WTC11 (cell line): ENCODE data around the gene PA2G4. TPM values are rescaled to one million over a fixed set of nuclear protein-coding genes. Genes with fewer than 3 reads are reported as not detected.
A peak's percentile ranks its signal among the peaks of the same experiment; 100 is the strongest.

Experiments used
- ATAC-seq: fragments of 200-7000 bp; cut with Tn5 transposase; 2 replicates; pipeline ENCODE4 v1.10.0; 2021; ENCODE audit warnings: mild to moderate bottlenecking, moderate library complexity
- CTCF ChIA-PET: fragments of 300-600 bp; sonication (Branson Sonifier 250); formaldehyde crosslinking; loops from one replicate; lab custom pipeline; 2021; ENCODE audit warnings: antibody characterized with exemption; lab: Charles Lee
- POLR2A ChIA-PET: fragments of 350-600 bp; sonication (Branson Sonifier 250); formaldehyde crosslinking; loops from one replicate; lab custom pipeline; 2021; ENCODE audit warnings: antibody characterized with exemption; lab: Charles Lee
- DNase-seq: peaks from one replicate; pipeline ENCODE4 v3.0.0; 2021; ENCODE audit warnings: low spot score
- H3K27ac Mint-ChIP-seq: 2 replicates; pipeline ENCODE4 v1.8.0; 2021; ENCODE audit warnings: mixed read lengths
- H3K27me3 Mint-ChIP-seq: 2 replicates; pipeline ENCODE4 v1.8.0; 2021; ENCODE audit warnings: low read depth, mild to moderate bottlenecking, moderate library complexity, mixed read lengths
- H3K36me3 Mint-ChIP-seq: 2 replicates; pipeline ENCODE4 v1.8.0; 2021; ENCODE audit warnings: mixed read lengths
- H3K4me1 Mint-ChIP-seq: 2 replicates; pipeline ENCODE4 v1.8.0; 2022; ENCODE audit warnings: mixed read lengths
- H3K4me3 Mint-ChIP-seq: 2 replicates; pipeline ENCODE4 v1.8.0; 2021; ENCODE audit warnings: mild to moderate bottlenecking, moderate library complexity, mixed read lengths
- H3K9me3 Mint-ChIP-seq: 2 replicates; pipeline ENCODE4 v1.8.0; 2021; ENCODE audit warnings: mixed read lengths
- ATF6 ChIP-seq: sonication (generic); formaldehyde crosslinking; IDR thresholded peaks from 2 replicates; pipeline ENCODE4 v1.8.1; 2023; ENCODE audit warnings: mild to moderate bottlenecking, missing genetic modification reagents
- CREB1 ChIP-seq: sonication (generic); formaldehyde crosslinking; IDR thresholded peaks from 2 replicates; pipeline ENCODE4 v1.8.0; 2023; ENCODE audit warnings: mild to moderate bottlenecking, missing genetic modification reagents
- CTCF ChIP-seq: fragments of 200-600 bp; IDR thresholded peaks from 2 replicates; pipeline ENCODE4 v1.8.0; 2022; ENCODE audit warnings: antibody characterized with exemption
- ELF4 ChIP-seq: sonication (generic); formaldehyde crosslinking; IDR thresholded peaks from 2 replicates; pipeline ENCODE4 v1.8.1; 2022; ENCODE audit warnings: low read depth, mild to moderate bottlenecking, moderate library complexity, missing genetic modification reagents
- ERG ChIP-seq: fragments of 250-450 bp; sonication (Bioruptor Pico); IDR thresholded peaks from 2 replicates; pipeline ENCODE4 v1.8.0; 2021; ENCODE audit warnings: mild to moderate bottlenecking
- ESRRA ChIP-seq: sonication (generic); formaldehyde crosslinking; IDR thresholded peaks from 2 replicates; pipeline ENCODE4 v1.8.1; 2022; ENCODE audit warnings: mild to moderate bottlenecking, missing genetic modification reagents, borderline replicate concordance
- ETV6 ChIP-seq: sonication (generic); formaldehyde crosslinking; IDR thresholded peaks from 2 replicates; pipeline ENCODE4 v1.8.1; 2022; ENCODE audit warnings: mild to moderate bottlenecking, missing genetic modification reagents
- GABPB1 ChIP-seq: sonication (generic); formaldehyde crosslinking; IDR thresholded peaks from 2 replicates; pipeline ENCODE4 v1.8.1; 2023; ENCODE audit warnings: mild to moderate bottlenecking, missing genetic modification reagents
- HMGA2 ChIP-seq: fragments of 250-450 bp; sonication (Bioruptor Pico); IDR thresholded peaks from 2 replicates; pipeline ENCODE4 v1.4.0; 2021; ENCODE audit warnings: mild to moderate bottlenecking, moderate library complexity
- JAZF1 ChIP-seq: fragments of 250-450 bp; sonication (Bioruptor Pico); IDR thresholded peaks from 2 replicates; pipeline ENCODE4 v1.9.0; 2021; ENCODE audit warnings: moderate library complexity, mild to moderate bottlenecking, inconsistent platforms
- JUN ChIP-seq: sonication (generic); formaldehyde crosslinking; IDR thresholded peaks from 2 replicates; pipeline ENCODE4 v1.8.0; 2023; ENCODE audit warnings: mild to moderate bottlenecking, missing genetic modification reagents
- MYBL2 ChIP-seq: sonication (generic); formaldehyde crosslinking; IDR thresholded peaks from 2 replicates; pipeline ENCODE4 v1.8.1; 2023; ENCODE audit warnings: mild to moderate bottlenecking, moderate library complexity, missing genetic modification reagents
- NR2C2 ChIP-seq: sonication (generic); formaldehyde crosslinking; IDR thresholded peaks from 2 replicates; pipeline ENCODE4 v1.8.0; 2022; ENCODE audit warnings: mild to moderate bottlenecking, missing genetic modification reagents
- NR3C1 ChIP-seq: sonication (generic); formaldehyde crosslinking; conservative IDR thresholded peaks from 2 replicates; pipeline ENCODE4 v1.8.1; 2023; ENCODE audit warnings: low read depth, mild to moderate bottlenecking, missing genetic modification reagents
- TEAD1 ChIP-seq: sonication (generic); formaldehyde crosslinking; IDR thresholded peaks from 2 replicates; pipeline ENCODE4 v1.8.0; 2022; ENCODE audit warnings: mild to moderate bottlenecking, missing genetic modification reagents
- ZNF138 ChIP-seq: sonication (generic); formaldehyde crosslinking; conservative IDR thresholded peaks from 2 replicates; pipeline ENCODE4 v1.8.1; 2022; ENCODE audit warnings: mild to moderate bottlenecking, moderate library complexity, missing genetic modification reagents
- ZNF219 ChIP-seq: sonication (generic); formaldehyde crosslinking; IDR thresholded peaks from 2 replicates; pipeline ENCODE4 v1.8.0; 2023; ENCODE audit warnings: missing genetic modification reagents, mild to moderate bottlenecking, borderline replicate concordance
- ZNF232 ChIP-seq: sonication (generic); formaldehyde crosslinking; IDR thresholded peaks from 2 replicates; pipeline ENCODE4 v1.8.0; 2022; ENCODE audit warnings: mild to moderate bottlenecking, missing genetic modification reagents
- ZNF423 ChIP-seq: fragments of 250-450 bp; sonication (Bioruptor Pico); IDR thresholded peaks from 2 replicates; pipeline ENCODE4 v2.1.2; 2022; ENCODE audit warnings: mild to moderate bottlenecking, moderate library complexity
- total RNA-seq: library from RNA; stranded (reverse); gene quantifications from 3 replicates; pipeline ENCODE4 v1.2.3, GENCODE V29; 2021
- TF ChIP-seq, protein P1 (sequence below): fragments of 250-450 bp; sonication (Bioruptor Pico); IDR thresholded peaks from 2 replicates; pipeline ENCODE4 v2.1.2; 2022; ENCODE audit warnings: mild to moderate bottlenecking, moderate library complexity
- TF ChIP-seq, protein P2 (sequence below): fragments of 250-450 bp; sonication (Bioruptor Pico); IDR thresholded peaks from 2 replicates; pipeline ENCODE4 v1.9.0; 2021; ENCODE audit warnings: mild to moderate bottlenecking
- TF ChIP-seq, protein P3 (sequence below): fragments of 250-450 bp; sonication (Bioruptor Pico); IDR thresholded peaks from 2 replicates; pipeline ENCODE4 v1.9.0; 2021; ENCODE audit warnings: mild to moderate bottlenecking
- TF ChIP-seq, protein P4 (sequence below): sonication (generic); formaldehyde crosslinking; IDR thresholded peaks from 2 replicates; pipeline ENCODE4 v1.8.0; 2022; ENCODE audit warnings: mild to moderate bottlenecking, missing genetic modification reagents

Gene PA2G4
- total RNA-seq, 1 experiment from 2014 or later: 249 TPM

GRCh38 chr12:56146492-56147460, 42.4 kb downstream of the PA2G4 start:
- DNase-seq (no peak), ATAC-seq (no peak)
- CTCF ChIA-PET: interaction anchor here (0.6 to 1.5 kb wide), 3 partner anchors 19 to 490 kb away, joined by 3 to 6 read pairs (median 5); partner anchors contain the start of genes ESYT1 and RNF41
- Mint-ChIP-seq H3K4me3 (no peak overlapping the region), H3K4me1 (peaks cover 5% of the 10 kb centered on the region; the same call in 1 of the 2 replicates), H3K9me3 (no peaks in the 10 kb centered on the region), H3K27ac (0 out of 2 replicates have a peak overlapping the region, but pooled peaks have one; percentile 7), H3K36me3 (peaks cover 42% of the 10 kb centered on the region), H3K27me3 (no peaks in the 10 kb centered on the region)
- POLR2A ChIA-PET: interaction anchor here (0.5 to 1.4 kb wide), 3 partner anchors 15 to 120 kb away, joined by 3 to 4 read pairs (median 3); partner anchors contain the start of genes COQ10A and RNF41
- no peak for TF ChIP-seq CREB1 (CRISPR knock-in tag)
- TF ChIP-seq NR2C2: no peak
- no peak for TF ChIP-seq GABPB1
- no peak for TF ChIP-seq HMGA2 (CRISPR knock-in tag)
- TF ChIP-seq ZNF232 (CRISPR knock-in tag): no peak
- no peak for TF ChIP-seq ATF6 (CRISPR knock-in tag)
- TF ChIP-seq MYBL2 (CRISPR knock-in tag): no peak
- TF ChIP-seq ESRRA (CRISPR knock-in tag): no peak
- no peak for TF ChIP-seq JUN
- TF ChIP-seq ZNF219: no peak
- TF ChIP-seq JAZF1: no peak
- TF ChIP-seq ETV6: no peak
- no peak for TF ChIP-seq ELF4
- TF ChIP-seq ERG (CRISPR knock-in tag): no peak
- TF ChIP-seq TEAD1 (CRISPR knock-in tag): no peak

- Mint-ChIP-seq H3K4me3 (peak overlapping the region; percentile 93), H3K27ac (peak overlapping the region; percentile 82; the same call in 1 of the 2 replicates), H3K4me1 (peaks cover 13% of the 10 kb centered on the region), H3K36me3 (peaks cover 14% of the 10 kb centered on the region), H3K27me3 (no peaks in the 10 kb centered on the region), H3K9me3 (no peaks in the 10 kb centered on the region)
- TF ChIP-seq, protein P1, sequence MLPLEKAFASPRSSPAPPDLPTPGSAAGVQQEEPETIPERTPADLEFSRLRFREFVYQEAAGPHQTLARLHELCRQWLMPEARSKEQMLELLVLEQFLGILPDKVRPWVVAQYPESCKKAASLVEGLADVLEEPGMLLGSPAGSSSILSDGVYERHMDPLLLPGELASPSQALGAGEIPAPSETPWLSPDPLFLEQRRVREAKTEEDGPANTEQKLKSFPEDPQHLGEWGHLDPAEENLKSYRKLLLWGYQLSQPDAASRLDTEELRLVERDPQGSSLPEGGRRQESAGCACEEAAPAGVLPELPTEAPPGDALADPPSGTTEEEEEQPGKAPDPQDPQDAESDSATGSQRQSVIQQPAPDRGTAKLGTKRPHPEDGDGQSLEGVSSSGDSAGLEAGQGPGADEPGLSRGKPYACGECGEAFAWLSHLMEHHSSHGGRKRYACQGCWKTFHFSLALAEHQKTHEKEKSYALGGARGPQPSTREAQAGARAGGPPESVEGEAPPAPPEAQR: no peak
- TF ChIP-seq CTCF (no peak), ZNF423 (CRISPR knock-in tag) (no peak), GABPB1 (no peak), TEAD1 (CRISPR knock-in tag) (no peak), ZNF138 (CRISPR knock-in tag) (no peak), NR3C1 (CRISPR knock-in tag) (no peak)
- TF ChIP-seq, protein P2, sequence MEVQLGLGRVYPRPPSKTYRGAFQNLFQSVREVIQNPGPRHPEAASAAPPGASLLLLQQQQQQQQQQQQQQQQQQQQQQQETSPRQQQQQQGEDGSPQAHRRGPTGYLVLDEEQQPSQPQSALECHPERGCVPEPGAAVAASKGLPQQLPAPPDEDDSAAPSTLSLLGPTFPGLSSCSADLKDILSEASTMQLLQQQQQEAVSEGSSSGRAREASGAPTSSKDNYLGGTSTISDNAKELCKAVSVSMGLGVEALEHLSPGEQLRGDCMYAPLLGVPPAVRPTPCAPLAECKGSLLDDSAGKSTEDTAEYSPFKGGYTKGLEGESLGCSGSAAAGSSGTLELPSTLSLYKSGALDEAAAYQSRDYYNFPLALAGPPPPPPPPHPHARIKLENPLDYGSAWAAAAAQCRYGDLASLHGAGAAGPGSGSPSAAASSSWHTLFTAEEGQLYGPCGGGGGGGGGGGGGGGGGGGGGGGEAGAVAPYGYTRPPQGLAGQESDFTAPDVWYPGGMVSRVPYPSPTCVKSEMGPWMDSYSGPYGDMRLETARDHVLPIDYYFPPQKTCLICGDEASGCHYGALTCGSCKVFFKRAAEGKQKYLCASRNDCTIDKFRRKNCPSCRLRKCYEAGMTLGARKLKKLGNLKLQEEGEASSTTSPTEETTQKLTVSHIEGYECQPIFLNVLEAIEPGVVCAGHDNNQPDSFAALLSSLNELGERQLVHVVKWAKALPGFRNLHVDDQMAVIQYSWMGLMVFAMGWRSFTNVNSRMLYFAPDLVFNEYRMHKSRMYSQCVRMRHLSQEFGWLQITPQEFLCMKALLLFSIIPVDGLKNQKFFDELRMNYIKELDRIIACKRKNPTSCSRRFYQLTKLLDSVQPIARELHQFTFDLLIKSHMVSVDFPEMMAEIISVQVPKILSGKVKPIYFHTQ (CRISPR knock-in tag): no peak
- TF ChIP-seq, protein P3, sequence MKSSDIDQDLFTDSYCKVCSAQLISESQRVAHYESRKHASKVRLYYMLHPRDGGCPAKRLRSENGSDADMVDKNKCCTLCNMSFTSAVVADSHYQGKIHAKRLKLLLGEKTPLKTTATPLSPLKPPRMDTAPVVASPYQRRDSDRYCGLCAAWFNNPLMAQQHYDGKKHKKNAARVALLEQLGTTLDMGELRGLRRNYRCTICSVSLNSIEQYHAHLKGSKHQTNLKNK (CRISPR knock-in tag): no peak
- TF ChIP-seq, protein P4, sequence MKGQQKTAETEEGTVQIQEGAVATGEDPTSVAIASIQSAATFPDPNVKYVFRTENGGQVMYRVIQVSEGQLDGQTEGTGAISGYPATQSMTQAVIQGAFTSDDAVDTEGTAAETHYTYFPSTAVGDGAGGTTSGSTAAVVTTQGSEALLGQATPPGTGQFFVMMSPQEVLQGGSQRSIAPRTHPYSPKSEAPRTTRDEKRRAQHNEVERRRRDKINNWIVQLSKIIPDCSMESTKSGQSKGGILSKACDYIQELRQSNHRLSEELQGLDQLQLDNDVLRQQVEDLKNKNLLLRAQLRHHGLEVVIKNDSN (CRISPR knock-in tag): no peak
- ChIA-PET CTCF (interaction anchor here (0.6 to 3.0 kb wide), 7 partner anchors 8 to 475 kb away, joined by 3 to 25 read pairs (median 6); partner anchors contain the start of genes ESYT1, SMARCC2 and ZC3H10), POLR2A (interaction anchor here (1.9 kb wide), 1 partner anchor 72 kb away, joined by 5 read pairs; the partner anchor contains the start of gene RNF41)
- ATAC-seq (no peak), DNase-seq (no peak)
These were observed 46.2 kb downstream of the PA2G4 start for GRCh38 chr12:56150563-56150962.
